HepG2 (cell line): ENCODE results near the gene SKI. TPM values are rescaled to one million over a fixed set of nuclear protein-coding genes. Genes with fewer than 3 reads are reported as not detected.

ENCODE experiments used
- KMT2A ChIP-seq: sonication (generic); formaldehyde crosslinking; IDR thresholded peaks from 2 replicates; pipeline ENCODE4 v1.4.0; 2020; ENCODE audit warnings: missing genetic modification reagents
- MEIS1 ChIP-seq: sonication (generic); formaldehyde crosslinking; IDR thresholded peaks from 2 replicates; pipeline ENCODE4 v1.9.0; 2021; ENCODE audit warnings: mild to moderate bottlenecking, missing genetic modification reagents, moderate library complexity, borderline replicate concordance
- PCBP2 ChIP-seq: fragments of 200-400 bp; formaldehyde crosslinking; optimal IDR thresholded peaks from 2 replicates; pipeline ENCODE3; 2018; ENCODE audit warnings: low read length, low read depth; ENCODE audit not compliant: poor library complexity, severe bottlenecking
- PPARG ChIP-seq: conservative IDR thresholded peaks from 2 replicates; pipeline ENCODE4 v1.6.1; 2016; ENCODE audit warnings: missing biosample characterization, missing genetic modification reagents
- ZNF253 ChIP-seq: sonication (generic); formaldehyde crosslinking; IDR thresholded peaks from 2 replicates; pipeline ENCODE4 v1.8.0; 2022; ENCODE audit warnings: mild to moderate bottlenecking, missing genetic modification reagents, borderline replicate concordance
- ZNF33B ChIP-seq: sonication (generic); formaldehyde crosslinking; IDR thresholded peaks from 2 replicates; pipeline ENCODE4 v1.5.1; 2020; ENCODE audit warnings: mild to moderate bottlenecking, missing genetic modification reagents
- ZNF460 ChIP-seq: sonication (generic); formaldehyde crosslinking; IDR thresholded peaks from 2 replicates; pipeline ENCODE4 v1.5.1; 2020; ENCODE audit warnings: missing genetic modification reagents, mild to moderate bottlenecking, borderline replicate concordance
- ZNF772 ChIP-seq: sonication (generic); formaldehyde crosslinking; IDR thresholded peaks from 2 replicates; pipeline ENCODE4 v1.5.0; 2020; ENCODE audit warnings: mild to moderate bottlenecking, missing genetic modification reagents
- polyA plus RNA-seq, 8 experiments: library from polyadenylated mRNA; depleted of rRNA in 3 of 8; stranded (reverse) in 7 of 8; unstranded in 1 of 8; fragments of >200 nt; fragmentation: Illumina TruSeq in 4 of 8; extraction: Trizol in 4 of 8; gene quantifications; 2 replicates each; pipeline versions ENCODE4 v1.2.1 to v1.2.3, GENCODE V29; 2011 to 2016; ENCODE audit warnings: low read depth in 4 of 8, missing spikeins in 1 of 8, mixed read lengths in 1 of 8; ENCODE audit not compliant: insufficient read depth in 1 of 8
- total RNA-seq, 5 experiments: library from RNA; depleted of rRNA; stranded (reverse); fragments of >200 nt; fragmentation: Illumina TruSeq; extraction: Trizol; gene quantifications; 2 replicates each; pipeline ENCODE4 v1.2.3, GENCODE V29; 2016; ENCODE audit warnings: low read depth in 1 of 5
- TF ChIP-seq, protein P1 (sequence below): sonication (generic); formaldehyde crosslinking; IDR thresholded peaks from 2 replicates; pipeline ENCODE4 v1.8.0; 2022; ENCODE audit warnings: mild to moderate bottlenecking, missing genetic modification reagents; ENCODE audit not compliant: insufficient replicate concordance
- TF ChIP-seq, protein P2 (sequence below): sonication (generic); formaldehyde crosslinking; conservative IDR thresholded peaks from 2 replicates; pipeline ENCODE4 v1.8.0; 2022; ENCODE audit warnings: low read depth, missing genetic modification reagents
- TF ChIP-seq, protein P3 (sequence below), 2 experiments: fragments of 450-650 bp in 1 of 2; sonication (generic) in 1 of 2; formaldehyde crosslinking; IDR thresholded peaks; 2 replicates each; pipeline versions ENCODE4 v1.5.0 to v1.8.0; 2020 to 2022; ENCODE audit warnings: mild to moderate bottlenecking in 1 of 2, missing genetic modification reagents in 1 of 2
- TF ChIP-seq, protein P4 (sequence below): IDR thresholded peaks from 2 replicates; pipeline ENCODE4 v1.6.1; 2016; ENCODE audit warnings: low read depth
- TF ChIP-seq, protein P5 (sequence below): sonication (generic); formaldehyde crosslinking; IDR thresholded peaks from 2 replicates; pipeline ENCODE4 v1.5.0; 2020; ENCODE audit warnings: mild to moderate bottlenecking, missing genetic modification reagents, borderline replicate concordance

The SKI gene
- total and polyA plus RNA-seq, 2 of the 13 experiments (the other 11 are each of a cell fraction or from before 2014, with no cell fraction given) = 4.7 to 6.9 TPM

DNA sequence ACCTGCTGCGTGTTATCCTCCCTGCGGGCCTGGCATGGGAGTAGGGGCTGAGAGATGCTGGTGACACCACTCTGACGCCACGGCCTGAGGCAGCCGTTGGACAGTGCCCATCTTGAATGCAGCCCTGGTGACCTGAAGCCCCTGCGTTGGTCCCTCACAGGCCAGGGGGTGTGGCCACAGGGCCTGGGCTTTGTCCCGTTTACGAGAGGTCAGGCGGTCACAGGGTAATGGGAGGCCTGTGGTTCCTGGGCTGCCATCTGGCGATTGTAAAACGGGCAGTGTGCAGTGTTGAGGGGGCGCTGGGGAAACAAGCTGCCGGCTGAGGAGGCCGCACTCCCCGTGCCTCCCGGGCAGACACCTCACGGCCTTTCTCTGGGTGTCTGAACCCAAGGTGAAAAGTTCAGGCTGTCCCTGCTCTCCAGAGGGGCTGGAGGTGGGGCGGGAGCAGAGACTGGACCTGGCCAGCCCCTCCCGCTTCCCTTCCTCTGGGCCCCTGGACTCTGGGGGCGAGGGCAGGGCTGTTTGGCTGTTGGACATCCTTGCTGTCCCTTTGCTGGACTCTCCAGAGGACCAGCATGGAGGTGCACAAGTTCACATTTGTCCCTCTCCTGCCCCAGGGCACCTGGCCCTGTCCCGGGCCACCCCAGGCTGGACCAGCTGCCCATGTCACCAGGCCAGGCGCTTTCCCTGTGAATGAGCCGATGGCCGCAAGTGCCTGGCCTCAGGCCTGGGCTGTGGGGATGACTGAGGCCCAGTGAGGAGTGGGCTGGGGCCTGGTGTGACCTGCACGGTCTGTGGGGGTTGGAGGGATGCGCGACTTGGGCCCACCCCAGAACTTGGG is 42.4 kb downstream of the SKI start (continued):
- TF ChIP-seq, protein P1, sequence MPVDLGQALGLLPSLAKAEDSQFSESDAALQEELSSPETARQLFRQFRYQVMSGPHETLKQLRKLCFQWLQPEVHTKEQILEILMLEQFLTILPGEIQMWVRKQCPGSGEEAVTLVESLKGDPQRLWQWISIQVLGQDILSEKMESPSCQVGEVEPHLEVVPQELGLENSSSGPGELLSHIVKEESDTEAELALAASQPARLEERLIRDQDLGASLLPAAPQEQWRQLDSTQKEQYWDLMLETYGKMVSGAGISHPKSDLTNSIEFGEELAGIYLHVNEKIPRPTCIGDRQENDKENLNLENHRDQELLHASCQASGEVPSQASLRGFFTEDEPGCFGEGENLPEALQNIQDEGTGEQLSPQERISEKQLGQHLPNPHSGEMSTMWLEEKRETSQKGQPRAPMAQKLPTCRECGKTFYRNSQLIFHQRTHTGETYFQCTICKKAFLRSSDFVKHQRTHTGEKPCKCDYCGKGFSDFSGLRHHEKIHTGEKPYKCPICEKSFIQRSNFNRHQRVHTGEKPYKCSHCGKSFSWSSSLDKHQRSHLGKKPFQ (CRISPR knock-in tag) = no peak
- TF ChIP-seq ZNF253 (CRISPR knock-in tag) = no peak
- TF ChIP-seq ZNF33B = no peak
- peak; percentile 60; the same call in 1 of the 2 replicates for TF ChIP-seq ZNF772
- TF ChIP-seq PPARG (CRISPR knock-in tag) = peak; percentile 50; the same call in 1 of the 2 replicates
- TF ChIP-seq MEIS1 (CRISPR knock-in tag) = no peak
- TF ChIP-seq, protein P2, sequence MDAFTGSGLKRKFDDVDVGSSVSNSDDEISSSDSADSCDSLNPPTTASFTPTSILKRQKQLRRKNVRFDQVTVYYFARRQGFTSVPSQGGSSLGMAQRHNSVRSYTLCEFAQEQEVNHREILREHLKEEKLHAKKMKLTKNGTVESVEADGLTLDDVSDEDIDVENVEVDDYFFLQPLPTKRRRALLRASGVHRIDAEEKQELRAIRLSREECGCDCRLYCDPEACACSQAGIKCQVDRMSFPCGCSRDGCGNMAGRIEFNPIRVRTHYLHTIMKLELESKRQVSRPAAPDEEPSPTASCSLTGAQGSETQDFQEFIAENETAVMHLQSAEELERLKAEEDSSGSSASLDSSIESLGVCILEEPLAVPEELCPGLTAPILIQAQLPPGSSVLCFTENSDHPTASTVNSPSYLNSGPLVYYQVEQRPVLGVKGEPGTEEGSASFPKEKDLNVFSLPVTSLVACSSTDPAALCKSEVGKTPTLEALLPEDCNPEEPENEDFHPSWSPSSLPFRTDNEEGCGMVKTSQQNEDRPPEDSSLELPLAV (CRISPR knock-in tag) = no peak
- TF ChIP-seq, protein P3, sequence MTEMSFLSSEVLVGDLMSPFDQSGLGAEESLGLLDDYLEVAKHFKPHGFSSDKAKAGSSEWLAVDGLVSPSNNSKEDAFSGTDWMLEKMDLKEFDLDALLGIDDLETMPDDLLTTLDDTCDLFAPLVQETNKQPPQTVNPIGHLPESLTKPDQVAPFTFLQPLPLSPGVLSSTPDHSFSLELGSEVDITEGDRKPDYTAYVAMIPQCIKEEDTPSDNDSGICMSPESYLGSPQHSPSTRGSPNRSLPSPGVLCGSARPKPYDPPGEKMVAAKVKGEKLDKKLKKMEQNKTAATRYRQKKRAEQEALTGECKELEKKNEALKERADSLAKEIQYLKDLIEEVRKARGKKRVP (CRISPR knock-in tag; IDR thresholded peaks at IDR 0.05) = no peak
- TF ChIP-seq, protein P4, sequence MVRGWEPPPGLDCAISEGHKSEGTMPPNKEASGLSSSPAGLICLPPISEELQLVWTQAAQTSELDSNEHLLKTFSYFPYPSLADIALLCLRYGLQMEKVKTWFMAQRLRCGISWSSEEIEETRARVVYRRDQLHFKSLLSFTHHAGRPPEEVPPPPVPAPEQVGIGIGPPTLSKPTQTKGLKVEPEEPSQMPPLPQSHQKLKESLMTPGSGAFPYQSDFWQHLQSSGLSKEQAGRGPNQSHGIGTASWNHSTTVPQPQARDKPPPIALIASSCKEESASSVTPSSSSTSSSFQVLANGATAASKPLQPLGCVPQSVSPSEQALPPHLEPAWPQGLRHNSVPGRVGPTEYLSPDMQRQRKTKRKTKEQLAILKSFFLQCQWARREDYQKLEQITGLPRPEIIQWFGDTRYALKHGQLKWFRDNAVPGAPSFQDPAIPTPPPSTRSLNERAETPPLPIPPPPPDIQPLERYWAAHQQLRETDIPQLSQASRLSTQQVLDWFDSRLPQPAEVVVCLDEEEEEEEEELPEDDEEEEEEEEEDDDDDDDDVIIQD = no peak
- TF ChIP-seq ZNF460 = no peak
- no peak for TF ChIP-seq PCBP2
- TF ChIP-seq KMT2A (CRISPR knock-in tag) = peak; percentile 40; the same call in 1 of the 2 replicates
- TF ChIP-seq, protein P5, sequence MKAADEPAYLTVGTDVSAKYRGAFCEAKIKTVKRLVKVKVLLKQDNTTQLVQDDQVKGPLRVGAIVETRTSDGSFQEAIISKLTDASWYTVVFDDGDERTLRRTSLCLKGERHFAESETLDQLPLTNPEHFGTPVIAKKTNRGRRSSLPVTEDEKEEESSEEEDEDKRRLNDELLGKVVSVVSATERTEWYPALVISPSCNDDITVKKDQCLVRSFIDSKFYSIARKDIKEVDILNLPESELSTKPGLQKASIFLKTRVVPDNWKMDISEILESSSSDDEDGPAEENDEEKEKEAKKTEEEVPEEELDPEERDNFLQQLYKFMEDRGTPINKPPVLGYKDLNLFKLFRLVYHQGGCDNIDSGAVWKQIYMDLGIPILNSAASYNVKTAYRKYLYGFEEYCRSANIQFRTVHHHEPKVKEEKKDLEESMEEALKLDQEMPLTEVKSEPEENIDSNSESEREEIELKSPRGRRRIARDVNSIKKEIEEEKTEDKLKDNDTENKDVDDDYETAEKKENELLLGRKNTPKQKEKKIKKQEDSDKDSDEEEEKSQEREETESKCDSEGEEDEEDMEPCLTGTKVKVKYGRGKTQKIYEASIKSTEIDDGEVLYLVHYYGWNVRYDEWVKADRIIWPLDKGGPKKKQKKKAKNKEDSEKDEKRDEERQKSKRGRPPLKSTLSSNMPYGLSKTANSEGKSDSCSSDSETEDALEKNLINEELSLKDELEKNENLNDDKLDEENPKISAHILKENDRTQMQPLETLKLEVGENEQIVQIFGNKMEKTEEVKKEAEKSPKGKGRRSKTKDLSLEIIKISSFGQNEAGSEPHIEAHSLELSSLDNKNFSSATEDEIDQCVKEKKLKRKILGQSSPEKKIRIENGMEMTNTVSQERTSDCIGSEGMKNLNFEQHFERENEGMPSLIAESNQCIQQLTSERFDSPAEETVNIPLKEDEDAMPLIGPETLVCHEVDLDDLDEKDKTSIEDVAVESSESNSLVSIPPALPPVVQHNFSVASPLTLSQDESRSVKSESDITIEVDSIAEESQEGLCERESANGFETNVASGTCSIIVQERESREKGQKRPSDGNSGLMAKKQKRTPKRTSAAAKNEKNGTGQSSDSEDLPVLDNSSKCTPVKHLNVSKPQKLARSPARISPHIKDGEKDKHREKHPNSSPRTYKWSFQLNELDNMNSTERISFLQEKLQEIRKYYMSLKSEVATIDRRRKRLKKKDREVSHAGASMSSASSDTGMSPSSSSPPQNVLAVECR (CRISPR knock-in tag) = peak; percentile 64; the same call in 1 of the 2 replicates
